Activated CD8-positive, alpha-beta memory T cell treated with anti-CD3 and anti-CD28 coated beads, Interleukin-2, amount 50 U/mL, for 24 hours (primary cell): Measurements from ENCODE around the gene TSSC4.

ENCODE experiments used
- DNase-seq: peaks from one replicate; pipeline ENCODE4 v3.0.0-alpha.2; 2020; ENCODE audit errors: extremely low read depth

The TSSC4 gene

DNA sequence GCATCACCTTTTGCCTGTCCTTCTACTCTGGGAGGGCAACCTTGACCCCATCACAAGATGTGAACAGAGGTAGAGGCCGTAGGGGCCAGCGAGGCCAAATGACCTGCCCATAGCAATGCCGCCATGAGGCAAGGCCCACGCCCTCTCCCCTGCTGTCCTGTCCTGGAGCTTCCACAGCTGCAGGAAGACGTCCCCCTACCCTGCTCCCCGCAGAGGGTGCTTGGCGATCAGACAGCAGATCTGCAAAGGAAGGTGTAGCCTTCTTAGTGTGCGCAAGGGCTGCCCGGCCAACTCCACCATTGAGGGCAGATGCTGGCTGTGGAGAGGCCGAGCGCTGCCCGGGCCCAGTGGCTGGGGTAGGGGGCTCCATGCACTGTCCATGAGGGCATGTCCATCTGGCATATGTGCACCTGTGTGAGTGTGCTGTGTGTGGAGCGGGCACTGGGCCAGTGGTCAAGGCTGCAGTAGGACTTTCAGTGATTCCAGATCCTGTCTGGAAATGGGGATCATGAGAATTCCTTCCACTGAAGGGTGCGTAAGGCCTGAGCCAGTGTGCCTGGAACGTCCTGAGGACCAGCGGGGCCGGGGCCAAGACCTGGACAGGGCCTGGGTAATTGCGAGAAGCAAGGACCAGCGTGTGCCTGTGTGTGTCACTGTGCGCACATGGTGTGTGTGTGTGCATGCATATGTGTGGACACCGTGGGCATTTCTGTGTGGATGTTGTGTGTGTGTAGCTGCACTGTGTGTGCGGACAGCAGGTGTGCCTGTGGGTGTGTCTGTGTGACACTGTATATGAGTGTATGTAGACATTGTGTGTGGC, 32.8 kb downstream of the TSSC4 start:
- no peak for DNase-seq

DNA sequence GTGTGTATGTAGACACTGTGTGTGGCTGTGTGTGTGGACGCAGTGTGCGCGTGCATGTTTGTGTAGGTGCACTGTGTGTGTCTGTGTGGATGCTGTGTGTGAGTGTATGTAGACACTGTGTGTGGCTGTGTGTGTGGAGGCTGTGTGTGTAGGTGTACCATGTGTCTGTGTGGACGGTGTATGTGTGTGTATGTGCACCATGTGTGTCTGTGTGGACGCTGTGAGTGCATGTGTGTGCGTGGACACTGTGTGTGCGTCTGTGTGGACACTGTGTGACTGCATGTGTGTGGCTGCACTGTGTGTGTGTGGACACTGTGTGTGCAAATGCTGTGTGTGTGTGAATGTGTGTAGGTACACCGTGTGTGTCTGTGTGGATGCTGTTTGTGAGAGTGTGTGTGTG, 33.5 kb downstream of the TSSC4 start:
- DNase-seq, result no peak

DNA sequence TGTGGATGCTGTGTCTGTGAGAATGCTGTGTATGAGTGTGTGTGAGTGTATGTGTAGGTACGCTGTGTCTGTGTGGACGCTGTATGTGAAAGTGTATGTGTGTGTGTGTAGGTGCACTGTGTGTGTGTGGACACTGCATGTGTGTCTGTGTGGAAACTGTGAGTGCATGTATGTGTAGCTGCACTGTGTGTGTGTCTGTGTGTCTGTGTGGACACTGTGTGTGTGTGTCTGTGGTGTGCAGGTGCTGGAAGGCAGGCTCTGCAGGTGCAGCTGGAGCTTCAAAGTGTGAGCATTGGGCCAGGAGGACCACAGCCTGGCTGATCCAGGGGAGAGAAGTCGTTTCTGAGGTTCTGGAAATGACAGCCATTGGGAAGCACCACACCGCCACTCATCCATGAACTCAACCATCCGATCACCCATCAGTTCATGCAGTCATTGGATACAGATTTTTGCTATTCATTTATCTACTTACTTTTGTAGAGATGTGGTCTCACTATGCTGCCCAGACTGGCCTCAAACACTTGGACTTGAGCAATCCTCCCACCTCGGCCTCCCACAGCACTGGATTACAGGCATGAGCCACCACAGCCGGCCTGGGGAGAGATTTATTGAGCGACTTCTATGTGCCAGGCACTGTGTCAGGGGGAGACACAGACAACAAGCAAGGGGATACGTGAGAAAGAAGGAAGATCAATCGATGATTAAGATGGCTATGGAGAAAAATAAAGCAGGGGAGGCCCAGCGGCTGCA, 34.1 kb downstream of the TSSC4 start:
- no peak for DNase-seq

DNA sequence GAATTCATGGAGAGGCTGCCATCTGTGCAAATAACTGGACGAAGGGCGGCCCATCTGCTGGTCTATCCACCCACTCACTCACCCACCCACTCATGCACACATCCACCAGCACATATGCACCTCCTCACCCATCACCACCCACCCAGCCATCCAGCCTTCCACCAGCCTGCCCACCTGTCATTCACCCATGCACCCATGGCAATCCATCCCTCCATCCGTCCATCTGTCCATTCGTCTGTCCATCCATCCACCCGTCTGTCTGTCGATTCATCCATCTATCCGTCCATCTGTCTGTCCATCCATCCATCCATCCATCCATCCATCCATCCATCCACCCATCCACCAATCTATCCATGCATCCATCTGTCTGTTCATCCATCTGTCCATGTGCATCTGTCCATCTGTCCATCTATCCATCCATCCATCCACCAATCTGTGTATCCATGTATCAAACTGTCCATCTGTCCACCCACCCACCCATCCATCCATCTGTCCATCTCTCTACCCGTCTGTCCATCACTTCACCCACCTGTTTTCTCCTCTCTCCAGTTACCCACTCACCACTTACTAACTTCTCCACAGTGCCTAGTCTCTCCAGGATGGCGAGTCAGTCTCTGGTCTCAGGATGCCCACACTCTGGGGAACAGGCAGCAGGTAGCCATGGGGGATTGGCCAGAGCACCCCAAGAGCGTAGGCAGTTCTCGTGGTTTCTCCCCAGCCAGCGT, 34.9 kb downstream of the TSSC4 start:
- DNase-seq, result no peak

DNA sequence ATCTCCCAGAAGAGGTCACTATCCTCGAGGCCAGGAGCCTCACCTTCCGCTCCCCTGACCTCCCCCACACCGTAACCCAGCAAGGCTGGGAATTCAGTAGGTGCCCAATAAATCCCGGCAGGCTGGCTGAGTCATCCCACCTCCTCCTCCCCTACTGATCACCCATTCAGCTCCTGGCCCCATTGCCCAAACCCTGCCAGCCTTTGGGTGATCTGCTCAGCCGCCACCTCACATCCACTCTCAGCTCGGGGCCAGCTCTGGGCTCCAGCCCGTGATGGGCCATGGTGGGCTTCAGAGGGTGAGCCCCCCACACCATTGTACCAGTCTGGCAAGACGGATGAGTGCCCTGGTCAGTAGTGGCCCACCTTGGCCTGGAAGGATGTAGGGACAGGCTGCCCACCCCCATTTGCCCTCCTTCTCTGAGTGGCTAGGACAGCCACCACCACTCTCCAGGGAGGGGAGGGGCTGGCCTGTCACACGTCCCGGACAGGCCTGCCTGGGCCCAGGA, 35.5 kb downstream of the TSSC4 start:
- DNase-seq, result no peak

DNA sequence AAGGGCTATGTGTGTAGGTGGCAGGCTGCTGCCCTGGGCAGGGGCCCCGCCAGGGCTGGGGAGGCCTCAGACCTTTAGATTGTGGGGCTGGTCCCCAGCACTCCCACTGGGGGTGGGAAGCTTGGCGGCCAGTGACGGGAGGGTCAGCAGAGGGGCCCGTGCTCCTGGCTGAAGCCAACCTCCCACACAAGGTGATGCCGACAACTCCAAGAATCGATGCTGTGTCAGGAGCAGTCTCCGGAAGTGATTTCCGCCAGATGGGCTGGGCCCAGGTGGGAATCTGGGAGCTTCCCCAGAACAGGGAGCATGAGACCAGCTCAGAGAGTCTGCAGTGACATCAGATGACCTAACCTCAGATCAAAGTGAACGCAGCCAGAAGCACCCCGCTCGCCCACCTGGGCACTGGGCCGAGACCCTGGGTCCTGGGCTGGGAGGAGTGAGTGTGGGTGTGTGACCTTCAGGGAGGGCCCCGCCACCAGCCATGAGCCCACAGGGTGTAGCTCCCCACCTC, 36.0 kb downstream of the TSSC4 start:
- DNase-seq, result no peak

DNA sequence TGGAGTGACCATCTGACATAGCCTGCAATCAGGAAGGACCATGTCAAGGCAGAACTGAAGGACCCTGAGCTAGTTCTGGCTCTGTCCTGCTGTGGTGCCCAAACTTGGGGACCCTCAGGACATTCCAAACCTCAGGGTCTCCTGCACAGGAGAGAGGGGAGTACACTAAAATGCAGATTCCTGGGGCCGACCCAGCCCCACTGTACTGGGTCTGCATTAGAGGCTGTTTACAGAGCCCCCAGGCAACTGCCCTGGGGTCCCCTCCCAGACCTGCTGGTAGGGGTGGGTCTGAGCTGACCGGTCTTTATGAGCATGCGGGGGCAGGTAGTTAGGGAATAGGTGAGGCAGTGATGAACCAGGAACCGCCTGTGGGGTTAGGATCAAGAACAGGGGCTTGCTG, 37.0 kb downstream of the TSSC4 start:
- DNase-seq, result no peak

DNA sequence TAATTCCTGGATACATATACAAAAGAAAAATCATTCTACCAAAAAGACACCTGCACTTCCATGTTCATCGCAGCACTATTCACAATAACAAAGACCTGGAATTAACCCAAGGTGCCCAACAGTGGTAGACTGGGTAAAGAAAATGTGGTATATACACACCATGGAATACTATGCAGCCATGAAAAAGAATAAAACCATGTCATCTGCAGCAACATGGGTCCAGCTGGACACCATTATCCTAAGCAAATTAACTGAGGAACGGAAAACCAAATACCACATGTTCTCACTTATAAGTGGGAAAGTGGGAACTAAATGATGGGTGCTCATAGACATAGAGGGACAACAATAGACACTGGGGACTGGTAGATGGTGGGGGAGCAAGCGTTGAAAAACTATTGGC, 39.3 kb downstream of the TSSC4 start:
- DNase-seq, result no peak

DNA sequence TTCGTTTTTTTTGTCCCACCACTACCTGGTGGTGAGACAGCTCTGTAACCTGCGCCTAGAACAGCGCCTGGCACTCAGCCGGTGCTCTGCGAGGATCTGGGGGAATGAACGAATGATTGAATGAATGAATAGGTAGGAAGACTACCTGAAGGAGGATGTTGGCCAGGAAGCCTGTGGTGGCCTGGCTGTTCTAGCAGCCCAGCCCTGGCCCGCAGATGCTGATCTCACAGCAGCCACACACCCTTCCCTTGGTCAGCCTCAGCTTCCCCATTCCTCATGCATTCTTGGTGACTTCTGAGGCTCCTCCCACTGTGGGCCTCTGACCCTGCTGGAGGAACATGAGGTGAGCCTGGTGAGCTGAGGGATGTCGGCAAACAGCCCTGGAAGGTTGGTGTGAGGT, 40.1 kb downstream of the TSSC4 start:
- DNase-seq, result no peak

DNA sequence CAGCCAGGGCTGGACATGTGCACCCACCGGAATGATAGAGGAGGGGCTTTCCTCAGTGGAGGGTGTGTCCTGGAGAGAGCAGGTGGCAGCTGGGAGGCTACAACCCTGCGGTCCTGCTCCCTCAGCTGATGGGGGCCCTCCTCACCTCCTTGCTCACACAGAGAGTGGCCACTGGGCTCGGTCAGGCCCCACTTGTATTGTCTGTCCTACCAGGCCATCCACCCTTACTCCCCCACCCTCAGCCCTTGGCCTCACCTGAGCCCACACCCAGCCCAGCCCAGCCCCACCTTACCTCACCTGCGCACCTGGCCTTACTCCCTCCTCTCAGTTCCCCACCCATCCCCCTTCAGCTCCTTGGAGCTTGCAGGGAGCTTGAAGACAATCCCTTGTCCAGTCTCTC, 40.6 kb downstream of the TSSC4 start:
- DNase-seq, result no peak

DNA sequence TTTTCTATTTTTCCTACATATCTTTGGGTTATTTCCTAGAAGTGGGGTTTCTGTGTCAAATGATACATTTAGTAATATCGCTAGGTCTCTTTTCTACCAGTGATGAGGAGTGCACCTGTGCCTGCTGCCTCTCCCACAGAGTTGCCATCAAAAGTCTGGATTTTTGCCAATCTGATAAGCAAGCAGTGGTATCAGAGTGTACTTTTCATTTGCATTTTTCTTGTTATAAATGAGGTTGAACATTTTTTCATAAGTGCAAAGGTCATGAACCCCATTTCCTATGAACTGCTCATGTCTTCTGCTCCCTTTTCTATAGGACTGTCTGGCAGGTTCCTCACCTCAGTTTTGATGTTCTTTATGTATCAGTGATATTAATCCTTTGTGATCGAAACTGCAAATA, 42.0 kb downstream of the TSSC4 start:
- no peak for DNase-seq

DNA sequence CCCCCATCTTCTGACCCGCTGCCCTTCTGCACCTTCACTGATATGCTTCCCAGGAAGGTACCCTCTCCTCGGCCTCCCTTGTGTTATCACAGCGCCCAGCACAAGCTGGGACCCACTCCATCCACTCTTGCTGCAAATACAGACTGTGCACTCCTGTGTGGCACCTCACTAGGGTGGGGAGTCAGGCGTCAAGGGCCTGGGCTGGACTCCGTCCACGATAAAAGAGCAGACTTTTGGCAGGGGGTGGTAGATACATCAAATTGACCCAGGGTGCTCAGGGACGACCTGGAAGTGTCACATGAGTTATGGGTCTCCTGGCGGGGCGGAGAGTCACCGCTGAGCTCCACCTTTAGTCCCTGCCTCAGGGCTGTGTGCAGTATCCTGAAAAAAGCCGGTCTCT, 42.9 kb downstream of the TSSC4 start:
- DNase-seq, result no peak

DNA sequence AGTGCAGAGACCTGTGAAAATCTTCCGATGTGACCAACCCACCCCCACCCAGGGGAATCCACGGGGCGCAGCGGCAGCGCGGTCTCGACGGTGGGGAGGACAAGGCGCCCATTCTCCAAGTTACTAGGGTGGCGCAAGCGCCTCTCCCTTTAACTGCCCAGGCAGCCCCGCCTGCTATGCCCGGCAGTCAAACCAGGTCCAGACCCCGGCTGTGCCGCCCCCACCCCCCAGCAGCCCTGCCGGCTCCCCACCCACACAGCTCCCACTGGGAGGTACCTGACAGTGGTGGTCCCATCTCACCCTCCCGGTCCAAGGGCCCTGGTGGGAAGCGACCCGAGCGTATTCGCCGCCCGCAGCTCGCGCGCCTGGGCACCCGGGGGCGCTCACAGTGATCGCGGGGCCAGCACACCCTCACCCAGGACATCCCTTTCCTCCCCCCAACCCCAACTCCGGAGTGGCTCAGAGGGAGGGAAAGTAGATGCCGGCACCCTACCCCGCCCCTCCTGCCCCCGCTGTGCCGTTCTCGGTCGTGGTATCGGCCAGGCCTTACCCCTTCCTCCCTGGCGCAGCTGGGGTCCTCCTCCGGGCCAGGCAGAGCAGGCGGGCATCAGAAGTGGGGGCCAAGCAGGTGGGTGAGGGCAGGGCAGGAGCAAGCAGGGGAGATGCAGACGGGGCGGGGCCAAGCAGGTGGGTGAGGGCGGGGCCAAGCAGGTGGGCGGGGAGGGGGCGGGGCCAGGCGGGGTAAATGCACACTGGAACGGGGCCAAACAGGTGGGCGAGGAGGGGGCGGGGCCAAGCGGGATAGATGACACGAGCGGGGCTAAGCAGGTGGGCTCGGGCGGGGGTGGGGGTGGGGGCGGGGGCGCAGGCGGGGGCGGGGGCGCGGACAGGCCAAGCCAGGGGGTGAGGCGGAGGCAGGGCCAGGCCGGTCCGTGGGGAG, 43.6 kb downstream of the TSSC4 start, which contains the start of gene TRPM5:
TRPM5 (minus strand) TSS at position 634 of the 940 bp plus-strand sequence. CDS start 21,478 bp downstream, outside the sequence.
- peak; percentile 42 for DNase-seq

DNA sequence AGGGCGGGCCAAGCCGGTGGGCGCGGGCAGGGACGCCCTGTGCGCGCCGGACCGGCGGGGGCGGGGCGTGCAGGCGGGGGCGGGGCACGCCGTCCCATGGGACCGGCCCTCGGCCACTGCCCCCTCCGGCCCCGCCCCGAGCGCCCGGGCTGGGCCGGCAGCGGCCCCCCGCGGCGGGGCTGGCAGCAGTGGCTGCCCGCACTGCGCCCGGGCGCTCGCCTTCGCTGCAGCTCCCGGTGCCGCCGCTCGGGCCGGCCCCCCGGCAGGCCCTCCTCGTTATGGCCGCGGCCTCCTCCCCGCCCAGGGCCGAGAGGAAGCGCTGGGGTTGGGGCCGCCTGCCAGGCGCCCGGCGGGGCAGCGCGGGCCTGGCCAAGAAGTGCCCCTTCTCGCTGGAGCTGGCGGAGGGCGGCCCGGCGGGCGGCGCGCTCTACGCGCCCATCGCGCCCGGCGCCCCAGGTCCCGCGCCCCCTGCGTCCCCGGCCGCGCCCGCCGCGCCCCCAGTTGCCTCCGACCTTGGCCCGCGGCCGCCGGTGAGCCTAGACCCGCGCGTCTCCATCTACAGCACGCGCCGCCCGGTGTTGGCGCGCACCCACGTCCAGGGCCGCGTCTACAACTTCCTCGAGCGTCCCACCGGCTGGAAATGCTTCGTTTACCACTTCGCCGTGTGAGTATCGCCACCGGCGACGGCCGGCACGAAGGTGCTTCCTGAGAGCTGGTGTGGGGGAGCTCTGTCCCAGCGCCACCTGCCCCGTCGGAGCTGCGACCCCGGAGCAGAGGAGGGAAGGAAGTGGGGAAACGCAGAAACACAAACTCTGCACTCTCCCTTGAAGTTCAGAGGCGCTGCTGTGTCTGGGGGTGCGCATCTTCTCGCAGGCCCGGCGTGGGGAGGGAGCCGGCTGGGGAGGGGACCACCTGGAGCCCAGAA, 44.5 kb downstream of the TSSC4 start, which contains the start of gene KCNQ1:
KCNQ1 (plus strand) TSS at position 188 of the 925 bp plus-strand sequence; CDS start at position 279, 91 bp downstream.
- DNase-seq, result no peak

DNA sequence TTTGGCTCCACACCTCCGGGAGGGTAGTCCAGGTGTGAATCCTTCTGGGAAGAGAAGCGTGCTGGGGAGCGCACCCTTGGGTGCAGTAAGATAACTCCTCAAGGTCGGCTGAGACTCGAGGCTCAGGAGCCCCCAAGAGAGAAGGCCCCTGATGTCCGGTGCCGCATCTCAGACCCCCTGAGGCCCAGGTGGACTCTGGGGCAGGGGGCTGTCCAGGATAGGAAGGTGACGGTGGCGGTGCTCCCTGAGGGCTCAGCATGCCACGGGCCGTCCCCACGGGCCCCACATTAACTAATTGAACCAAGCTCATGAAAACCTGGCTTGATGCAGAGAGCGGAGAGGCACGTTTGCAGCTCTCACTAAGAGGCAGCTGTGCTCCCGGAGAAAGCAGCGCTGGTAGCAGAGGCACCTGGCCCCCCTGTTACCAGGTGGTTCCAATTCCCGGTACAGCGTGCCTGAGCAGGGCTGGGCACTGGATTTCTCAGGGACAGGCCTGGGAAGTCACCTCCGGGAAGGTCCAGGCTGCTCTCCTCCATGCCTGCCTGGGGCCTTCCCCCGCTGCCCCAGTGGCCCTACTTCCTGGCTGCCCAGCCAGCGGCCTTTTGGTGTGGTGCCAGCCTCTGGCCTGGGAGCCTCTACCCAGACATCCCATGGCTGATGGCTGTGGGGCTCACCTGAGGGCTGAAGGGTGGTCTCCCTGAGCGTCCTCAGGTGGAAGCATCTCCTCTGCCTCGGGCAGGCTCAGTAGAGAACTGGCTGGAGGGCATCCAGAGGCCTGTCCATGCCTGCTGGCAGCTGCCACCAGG, 45.4 kb downstream of the TSSC4 start:
- no peak for DNase-seq

DNA sequence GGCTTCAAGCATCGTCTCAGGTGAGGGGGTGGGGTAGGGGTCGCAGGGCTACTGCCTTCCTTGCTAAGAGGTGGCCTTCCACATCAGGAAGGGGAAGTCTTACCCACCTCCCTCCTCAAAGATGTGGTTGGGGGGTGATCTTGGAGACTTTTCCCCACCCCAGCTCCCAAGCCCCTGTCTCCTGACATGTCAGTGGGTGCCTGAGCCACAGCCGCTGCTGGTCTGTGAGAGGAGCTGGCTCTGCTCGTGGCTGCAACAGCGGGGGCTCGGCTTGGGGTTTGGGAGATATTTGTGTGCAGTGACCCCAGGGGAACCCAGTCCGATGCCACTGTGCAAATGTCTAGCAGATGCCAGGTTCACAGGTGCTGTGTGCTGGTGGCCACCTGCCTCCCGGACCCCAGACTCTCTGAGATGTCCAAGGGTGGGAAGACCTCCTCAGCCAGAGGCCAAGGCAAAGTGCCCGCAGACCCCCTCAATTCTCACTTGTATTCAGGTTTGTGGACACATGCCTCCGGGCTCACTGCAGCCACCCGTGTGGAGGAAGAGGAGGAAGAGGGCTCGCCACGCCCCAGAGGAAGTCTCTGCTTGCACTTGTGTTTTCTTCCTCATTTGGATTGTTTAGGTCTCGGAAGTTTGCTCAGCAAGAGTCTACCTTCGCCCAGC, 46.2 kb downstream of the TSSC4 start:
- DNase-seq, result no peak

DNA sequence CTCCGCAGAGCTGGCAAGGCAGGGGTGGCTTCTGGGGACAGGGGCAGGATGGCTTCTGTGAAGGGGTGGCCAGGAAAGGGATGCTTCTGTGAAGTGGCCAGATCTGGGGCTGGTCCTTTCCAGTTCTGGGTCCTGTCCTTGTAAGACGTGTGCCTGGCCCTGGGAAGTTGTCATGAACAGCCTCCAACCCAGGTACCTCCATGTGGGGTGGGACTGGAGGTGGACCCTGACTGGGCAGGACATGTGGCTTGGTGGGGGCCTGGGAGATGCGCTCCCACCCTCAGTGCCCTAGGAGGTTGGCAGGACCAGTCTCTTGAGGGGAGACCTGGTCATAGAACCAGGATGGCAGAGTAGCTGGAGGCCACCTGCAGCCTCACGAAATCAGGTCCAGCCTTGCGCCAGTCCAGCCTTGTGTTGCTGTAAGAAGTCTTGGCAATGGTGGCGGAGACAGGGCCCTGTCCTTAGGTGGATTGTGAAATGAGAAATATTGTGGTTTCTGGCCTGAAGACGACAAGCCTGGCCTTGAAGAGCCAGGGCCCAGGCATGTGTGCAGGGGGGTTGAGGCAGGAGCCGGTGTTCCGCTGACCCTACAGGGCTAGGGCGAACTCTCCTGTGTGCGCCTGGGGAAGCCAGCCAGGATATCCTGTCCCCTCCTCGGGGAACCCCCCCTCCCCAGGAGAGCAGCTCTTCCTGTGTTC, 46.9 kb downstream of the TSSC4 start:
- DNase-seq, result no peak
